Lower leg skin (tissue), 4 donors: ENCODE results near the gene GH2. TPM values are rescaled to one million over a fixed set of nuclear protein-coding genes. Genes with fewer than 3 reads are reported as not detected.

ENCODE experiments used
- DNase-seq, 2 donors: peaks; one replicate each; pipeline ENCODE4 v3.0.0-alpha.2; 2019; ENCODE audit warnings: low spot score in 2 of 2
- H3K4me3 ChIP-seq: fragments of 200-600 bp; sonication (generic); 2 replicates; pipeline ENCODE4 v1.5.1; 2017; ENCODE audit warnings: mild to moderate bottlenecking, low read depth; ENCODE audit not compliant: poor library complexity, severe bottlenecking
- CTCF ChIP-seq, 3 donors: fragments of 450-650 bp; IDR thresholded peaks; one replicate each; pipeline ENCODE4 v1.5.1; 2016; ENCODE audit warnings: antibody characterized with exemption in 3 of 3, mild to moderate bottlenecking in 3 of 3, moderate library complexity in 2 of 3
- POLR2A ChIP-seq, 2 donors: fragments of 450-650 bp; IDR thresholded peaks; one replicate each; pipeline ENCODE4 v1.6.1; 2016 to 2017; ENCODE audit warnings: antibody characterized with exemption in 2 of 2, mild to moderate bottlenecking in 1 of 2, moderate library complexity in 1 of 2
- WGBS, 2 donors: methylation state at CpG; one replicate each; pipeline ENCODE4 v1.1.5; 2018; 5-methylcytosine and 5-hydroxymethylcytosine counted together
- intact Hi-C: fragments of 100-400 bp; cut with DNase I; formaldehyde crosslinking; loops from one replicate; pipeline ENCODE4 v1.15.0; 2023; ENCODE audit warnings: low total_unique reads
- total RNA-seq, 4 donors: library from RNA; depleted of rRNA; stranded (reverse); fragments of >200 nt; gene quantifications; one replicate each; pipeline ENCODE4 v1.1.0, GENCODE V29; 2016

Gene GH2
- total RNA-seq, 4 donors from 2014 or later = not detected

GRCh38 chr17:63842540-63843386 lies 39.0 kb downstream of the GH2 start, which contains the start of gene SMARCD2:
TSS of gene SMARCD2 (minus strand) at chr17:63842685. CDS start at chr17:63842674, 11 bp downstream.
- peak; percentile 98 to 100 for DNase-seq
- WGBS, 2 donors = 0 to 2% methylated on average over 31 to 76 of the region's 92 CpGs
- H3K4me3 ChIP-seq = peak within 1 kb of the TSS; percentile 90
- TF ChIP-seq CTCF (IDR thresholded peaks at IDR 0.05) (peak in 1 of 3 donors; percentile 11), POLR2A (IDR thresholded peaks at IDR 0.05) (no peak)
- intact Hi-C loops = no loop called here

GRCh38 chr17:63842173-63842539 lies 39.6 kb downstream of the GH2 start:
- intact Hi-C loops = no loop called here
- TF ChIP-seq POLR2A (IDR thresholded peaks at IDR 0.05) (no peak), CTCF (IDR thresholded peaks at IDR 0.05) (no peak)
- H3K4me3 ChIP-seq = peak overlapping the region; percentile 90
- no peak for DNase-seq
- WGBS, 2 donors = 0 to 1% methylated on average over 33 to 35 of the region's 36 CpGs

GRCh38 chr17:63841350-63842172 lies 40.2 kb downstream of the GH2 start:
- peak; percentile 64 to 93 for DNase-seq
- peak overlapping the region; percentile 90 for H3K4me3 ChIP-seq
- TF ChIP-seq CTCF (IDR thresholded peaks at IDR 0.05) (no peak), POLR2A (IDR thresholded peaks at IDR 0.05) (no peak)
- 2 to 3% methylated on average over 20 to 26 of the region's 26 CpGs for WGBS, 2 donors
- intact Hi-C loops = no loop called here

GRCh38 chr17:63840591-63841349 lies 41.0 kb downstream of the GH2 start:
- WGBS, 2 donors = 22 to 33% methylated on average over 4 of the region's 4 CpGs
- TF ChIP-seq CTCF (IDR thresholded peaks at IDR 0.05) (no peak), POLR2A (IDR thresholded peaks at IDR 0.05) (no peak)
- no peak for DNase-seq
- peak overlapping the region; percentile 90 for H3K4me3 ChIP-seq
- intact Hi-C loops = no loop called here

GRCh38 chr17:63838631-63839171 lies 43.0 kb downstream of the GH2 start:
- TF ChIP-seq POLR2A (IDR thresholded peaks at IDR 0.05) = no peak
- no peak for TF ChIP-seq CTCF (IDR thresholded peaks at IDR 0.05)
- DNase-seq = peak; percentile 96 to 99
- 13 to 29% methylated on average over 7 of the region's 7 CpGs for WGBS, 2 donors
- intact Hi-C loops = no loop called here
- no peak overlapping the region for H3K4me3 ChIP-seq
